GM19397 (cell line): ENCODE results near the gene MACROD2.

Source experiments
- ATAC-seq: cut with Tn5 transposase; IDR thresholded peaks from one replicate; pipeline ENCODE4 v1.9.1; 2021; ENCODE audit warnings: mild to moderate bottlenecking, moderate library complexity; ENCODE audit not compliant: unreplicated experiment

The MACROD2 gene

DNA sequence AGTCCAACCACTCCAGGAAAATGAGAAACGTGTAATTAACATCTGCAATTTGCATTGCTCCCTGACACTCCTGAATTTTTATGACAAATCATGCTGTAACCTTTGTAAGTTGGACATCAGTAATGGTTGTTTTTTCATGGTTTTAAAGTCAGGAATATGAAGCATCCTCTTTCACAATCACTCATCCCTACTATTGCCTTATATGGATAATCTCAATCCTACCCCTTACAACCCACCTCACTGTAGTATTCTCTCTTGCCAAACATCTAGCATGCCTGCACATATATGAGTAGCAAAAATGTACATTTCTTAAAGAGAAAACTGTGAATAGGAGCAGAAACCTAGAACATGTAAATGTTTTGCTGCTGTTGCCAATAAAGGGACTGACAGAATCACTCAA is 1848.5 kb downstream of the MACROD2 start:
- ATAC-seq, result no peak

DNA sequence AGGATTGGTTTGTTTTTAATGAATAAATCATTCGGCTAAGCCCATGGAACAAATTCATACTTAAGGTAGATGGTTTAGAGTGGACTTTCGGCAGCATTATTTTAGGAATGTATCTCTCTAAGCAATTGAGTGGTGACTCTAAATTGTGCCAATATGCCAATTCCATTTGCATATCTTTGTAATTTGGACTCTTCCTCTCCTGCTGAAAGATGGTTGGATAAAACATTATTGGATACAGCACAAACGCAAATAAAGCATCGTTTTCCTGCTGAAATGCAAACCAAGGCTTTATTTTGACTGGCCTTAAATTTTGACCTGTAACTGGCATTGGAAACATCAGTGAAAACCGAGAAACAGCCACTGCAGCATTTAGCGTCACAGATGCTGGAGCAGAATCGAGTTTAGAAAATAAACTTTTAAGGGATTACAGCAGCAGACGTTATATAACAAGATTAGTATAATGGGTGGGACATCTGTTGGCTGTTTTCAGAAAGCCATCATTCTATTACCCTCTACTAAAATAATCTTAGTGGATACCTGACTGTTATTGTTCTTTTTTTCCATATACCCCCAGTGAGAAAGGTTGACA is 1852.0 kb downstream of the MACROD2 start:
- ATAC-seq, result no peak

DNA sequence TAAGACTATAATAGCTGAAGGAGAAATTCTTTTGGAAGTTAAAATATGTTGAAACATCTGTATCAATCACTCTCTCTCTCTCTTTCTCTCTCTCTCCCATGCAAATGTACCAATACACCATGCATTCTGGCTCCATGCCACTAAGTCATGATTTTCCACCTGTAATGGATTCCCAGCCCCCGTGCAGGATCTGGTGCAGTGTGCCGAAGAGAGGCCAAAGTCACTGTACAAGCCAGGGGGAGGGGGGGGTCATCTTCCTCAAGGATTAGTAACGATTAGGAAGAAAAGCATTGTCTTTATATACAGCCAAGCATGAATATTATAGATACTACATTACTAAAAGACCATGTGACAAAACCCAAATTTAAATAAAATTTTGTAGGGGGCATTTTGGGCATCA is 1852.8 kb downstream of the MACROD2 start:
- no peak for ATAC-seq

DNA sequence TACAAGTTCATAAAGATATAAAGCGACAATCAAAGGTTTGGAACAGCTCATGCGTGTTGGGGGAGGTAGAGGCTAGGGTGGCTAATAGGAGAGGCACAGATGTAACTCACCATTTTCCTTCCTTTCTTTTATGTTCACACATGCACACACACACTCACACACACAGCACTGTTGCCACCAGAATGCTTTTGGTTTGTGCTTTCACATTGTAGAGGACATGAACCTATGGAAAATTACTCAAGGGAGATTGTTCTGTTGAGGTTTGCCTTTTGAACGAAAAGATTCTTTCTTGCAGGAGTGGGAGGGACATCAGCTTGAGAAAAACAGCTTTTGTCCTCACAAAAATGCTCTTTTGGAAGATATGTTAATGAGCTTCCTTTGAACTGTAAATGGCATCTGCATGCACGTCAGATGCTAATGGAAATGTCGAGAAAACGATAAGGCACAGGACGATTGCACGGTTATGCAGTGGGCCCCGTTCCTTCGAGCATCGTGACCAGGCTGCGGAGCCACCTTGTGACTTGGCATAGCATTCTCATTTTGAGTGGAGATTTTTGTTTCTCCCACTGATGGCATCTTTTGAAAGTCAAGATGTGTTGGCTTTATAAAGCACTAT is 1853.8 kb downstream of the MACROD2 start:
- ATAC-seq, result no peak

- no peak for ATAC-seq
Observed at GRCh38 chr20:15851576-15852215, 1856.4 kb downstream of the MACROD2 start.

DNA sequence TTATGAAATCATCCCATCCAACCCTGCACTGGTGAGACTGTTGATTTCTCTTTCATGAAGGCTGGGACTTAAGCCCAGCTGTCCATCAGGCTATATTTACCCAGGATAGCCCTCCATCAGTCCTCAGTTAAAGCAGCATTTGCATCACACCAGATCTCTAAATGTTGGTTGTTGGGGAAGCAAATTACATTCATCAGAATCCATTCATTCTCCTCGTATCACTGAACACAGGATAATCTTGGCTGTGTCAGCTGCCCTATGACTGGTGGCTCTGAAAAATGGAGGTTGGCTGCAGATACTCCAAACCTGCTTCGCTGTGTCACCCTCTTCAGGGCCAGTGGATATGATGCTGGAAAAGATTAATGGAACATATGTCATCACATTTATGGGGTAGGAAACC is 1859.6 kb downstream of the MACROD2 start:
- no peak for ATAC-seq

DNA sequence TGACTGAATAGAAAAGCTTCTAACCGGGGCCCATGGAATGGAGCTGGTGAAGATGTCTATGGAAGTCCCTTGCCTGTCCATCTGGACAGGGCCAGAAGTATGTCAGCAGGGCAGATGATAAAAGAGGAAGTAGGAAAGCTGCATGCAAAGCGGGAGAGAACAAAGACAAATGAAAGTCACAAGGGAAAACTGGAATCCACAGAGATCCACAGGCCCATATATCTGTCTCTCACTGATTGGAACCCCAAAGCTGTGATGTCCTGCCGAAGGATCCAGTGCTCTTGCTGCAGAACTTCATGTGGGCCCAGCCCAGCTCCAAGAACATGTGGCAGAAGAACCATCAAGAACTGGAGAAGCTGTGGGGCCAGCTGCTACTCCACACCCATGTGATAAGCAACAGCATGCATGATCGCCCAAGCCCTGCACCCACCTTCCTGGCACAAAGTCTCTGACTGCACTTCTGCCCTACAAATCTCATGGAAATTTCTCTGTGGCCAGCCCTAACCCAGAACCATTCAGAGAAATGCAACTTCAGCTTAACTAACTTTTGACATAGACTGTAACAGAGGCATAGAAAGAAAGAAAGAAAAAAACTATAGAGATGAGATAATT is 1862.0 kb downstream of the MACROD2 start:
- peak; percentile 67 for ATAC-seq

GRCh38 chr20:15859061-15859460 is 1863.7 kb downstream of the MACROD2 start:
- no peak for ATAC-seq

GRCh38 chr20:15860850-15861249 is 1865.5 kb downstream of the MACROD2 start:
- ATAC-seq, result no peak

GRCh38 chr20:15862178-15862577 is 1866.9 kb downstream of the MACROD2 start:
- no peak for ATAC-seq

- ATAC-seq, result no peak
Observed at GRCh38 chr20:15863735-15864134, 1868.4 kb downstream of the MACROD2 start.

- no peak for ATAC-seq
Observed at GRCh38 chr20:15865553-15865952, 1870.2 kb downstream of the MACROD2 start.

GRCh38 chr20:15866916-15867730 is 1871.8 kb downstream of the MACROD2 start:
- ATAC-seq, result no peak

- no peak for ATAC-seq
Observed at GRCh38 chr20:15867899-15868298, 1872.6 kb downstream of the MACROD2 start.

DNA sequence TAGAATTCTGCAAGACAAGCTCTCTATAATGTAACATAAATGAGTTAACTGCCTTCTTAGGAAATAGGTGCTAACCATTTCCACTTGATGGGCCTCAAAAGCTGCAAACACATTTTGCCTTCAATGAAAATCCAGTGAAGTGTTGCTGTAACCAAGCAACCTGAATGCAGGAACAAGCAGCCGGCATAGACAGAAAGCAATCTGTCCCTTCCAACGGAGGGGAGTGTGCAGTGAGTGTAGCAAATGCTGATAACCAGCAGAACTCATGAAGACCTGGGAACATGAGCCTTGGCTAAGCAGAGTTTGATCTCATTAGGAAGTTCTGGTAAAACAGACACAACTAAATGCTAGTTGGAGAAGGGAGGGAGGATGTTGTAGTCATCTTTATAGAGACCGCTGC is 1880.1 kb downstream of the MACROD2 start:
- ATAC-seq, result no peak

GRCh38 chr20:15882553-15882952 is 1887.2 kb downstream of the MACROD2 start:
- ATAC-seq, result no peak

DNA sequence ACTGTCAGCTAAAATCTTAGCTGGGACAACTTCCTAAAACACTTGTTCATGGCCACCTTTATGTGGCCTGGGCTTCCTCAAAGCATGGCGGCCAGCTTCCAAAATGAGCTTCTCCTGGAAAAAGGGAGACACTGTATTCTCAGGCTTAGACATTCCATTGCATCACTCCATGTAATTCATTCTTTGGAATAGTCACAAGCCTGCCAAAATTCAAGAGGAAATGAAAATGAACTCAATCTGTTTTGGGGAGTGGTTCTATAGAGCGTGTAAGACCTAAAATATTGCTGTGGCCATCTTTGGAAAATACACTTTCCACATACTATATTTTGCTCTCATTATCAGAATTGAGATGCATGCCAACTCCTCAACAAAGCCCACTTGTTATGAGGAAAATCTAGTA is 1890.9 kb downstream of the MACROD2 start:
- no peak for ATAC-seq

DNA sequence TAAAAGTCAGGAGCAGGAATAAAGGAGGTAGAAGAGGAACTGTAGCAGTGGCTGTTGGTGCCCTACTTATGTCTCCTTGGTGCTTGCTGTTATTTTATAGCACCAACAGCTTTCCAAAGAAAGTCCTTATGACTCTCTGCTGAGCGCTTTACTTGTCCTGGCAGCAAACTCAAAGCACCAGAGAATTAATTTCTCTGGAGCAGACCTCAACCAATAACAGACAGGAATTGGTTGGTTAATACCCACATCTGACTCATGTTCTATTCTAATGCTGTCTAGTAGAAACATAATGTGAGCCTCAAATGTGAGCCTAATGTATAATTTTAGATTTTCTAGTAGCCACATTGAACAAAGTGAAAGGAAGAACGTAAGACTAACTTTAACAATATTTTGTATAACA is 1892.1 kb downstream of the MACROD2 start:
- ATAC-seq, result no peak

DNA sequence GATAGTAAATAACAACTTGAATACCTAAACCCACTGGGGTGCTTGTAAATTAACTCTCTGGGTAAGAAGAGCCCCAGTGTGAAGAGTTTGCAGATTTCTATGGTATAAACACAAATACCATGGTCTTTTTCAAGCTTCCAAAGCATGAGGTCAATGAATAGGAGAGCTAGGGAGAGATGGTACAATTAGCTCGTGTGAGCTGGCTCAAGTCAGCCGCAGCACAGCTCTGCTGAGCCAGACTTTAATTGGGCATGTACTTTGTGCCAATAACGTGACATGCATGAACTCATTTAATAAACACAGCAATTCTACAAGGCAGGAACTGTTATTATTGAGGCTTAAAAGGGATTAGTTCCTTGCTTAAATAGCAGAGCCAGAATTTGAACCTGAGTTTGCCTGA is 1893.7 kb downstream of the MACROD2 start:
- no peak for ATAC-seq

GRCh38 chr20:15889514-15890256 is 1894.4 kb downstream of the MACROD2 start:
- peak; percentile 49 for ATAC-seq
